ENCODE measurements around the gene OTOS. TPM values are rescaled to one million over a fixed set of nuclear protein-coding genes. Genes with fewer than 3 reads are reported as not detected.

OTOS gene
- not detected for total RNA-seq
- long read RNA-seq = 0 reads

GRCh38 chr2:240140511-240140910, at the start of gene OTOS:
Gene OTOS, minus strand, starts transcription at chr2:240140658. Its CDS starts 332 bp downstream, at chr2:240140326.
- H3K4me3 ChIP-seq = no peak within 1 kb of the TSS
- peak; percentile 19 for DNase-seq
- intact Hi-C loops (cut with DNase I) = no loop called here

GRCh38 chr2:240189686-240190085, 49.2 kb upstream of the OTOS start:
- intact Hi-C loops (cut with DNase I) = no loop called here
- Histone ChIP-seq H3K27me3 (ENCODE audit: low read depth) (peaks cover 21% of the 10 kb centered on the region), H3K27ac (no peak overlapping the region), H3K4me3 (no peak overlapping the region), H3K4me1 (no peaks in the 10 kb centered on the region), H3K9me3 (no peaks in the 10 kb centered on the region), H3K36me3 (no peaks in the 10 kb centered on the region)
- no peak for DNase-seq
- TF ChIP-seq CTCF (IDR thresholded peaks at IDR 0.05) = no peak
- ATAC-seq = no peak

More at GRCh38 chr2:240140511-240140910, at the start of gene OTOS:
- TF ChIP-seq CTCF (IDR thresholded peaks at IDR 0.05) = no peak
- Histone ChIP-seq H3K27me3 (ENCODE audit: low read depth) (peaks cover 13% of the 10 kb centered on the region), H3K27ac (no peak within 1 kb of the TSS), H3K36me3 (no peaks in the 10 kb centered on the region), H3K4me1 (peaks cover 7% of the 10 kb centered on the region), H3K9me3 (no peaks in the 10 kb centered on the region)
- no peak for ATAC-seq

- no peak for DNase-seq
- Histone ChIP-seq H3K4me1 (no peaks in the 10 kb centered on the region), H3K27me3 (ENCODE audit: low read depth) (peaks cover 21% of the 10 kb centered on the region), H3K36me3 (no peaks in the 10 kb centered on the region), H3K9me3 (no peaks in the 10 kb centered on the region), H3K4me3 (no peak overlapping the region), H3K27ac (no peak overlapping the region)
- no peak for ATAC-seq
- intact Hi-C loops (cut with DNase I) = no loop called here
- TF ChIP-seq CTCF (IDR thresholded peaks at IDR 0.05) = no peak
These were observed 47.6 kb upstream of the OTOS start for GRCh38 chr2:240187989-240188590.

- TF ChIP-seq CTCF (IDR thresholded peaks at IDR 0.05) = no peak
- Histone ChIP-seq H3K27ac (no peak overlapping the region), H3K36me3 (no peaks in the 10 kb centered on the region), H3K4me3 (no peak overlapping the region), H3K9me3 (no peaks in the 10 kb centered on the region), H3K4me1 (no peaks in the 10 kb centered on the region), H3K27me3 (ENCODE audit: low read depth) (peaks cover 8% of the 10 kb centered on the region)
- no peak for DNase-seq
- intact Hi-C loops (cut with DNase I) = no loop called here
- no peak for ATAC-seq
These were observed 45.8 kb upstream of the OTOS start for GRCh38 chr2:240186191-240186725.

GRCh38 chr2:240184656-240185055, 44.2 kb upstream of the OTOS start:
- intact Hi-C loops (cut with DNase I) = no loop called here
- Histone ChIP-seq H3K36me3 (no peaks in the 10 kb centered on the region), H3K4me3 (no peak overlapping the region), H3K9me3 (no peaks in the 10 kb centered on the region), H3K27me3 (ENCODE audit: low read depth) (peaks cover 6% of the 10 kb centered on the region), H3K4me1 (no peaks in the 10 kb centered on the region), H3K27ac (no peak overlapping the region)
- ATAC-seq (no peak), DNase-seq (no peak)
- TF ChIP-seq CTCF (IDR thresholded peaks at IDR 0.05) = no peak

Measured in lower lobe of right lung (tissue), 2 donors.